SK-N-SH (cell line): ENCODE data around the gene PIK3CG.

Experiments
- CHD2 ChIP-seq: fragments of 150-350 bp; IDR thresholded peaks from 2 replicates; pipeline ENCODE4 v1.6.1; 2018; ENCODE audit warnings: low read length; ENCODE audit not compliant: partially characterized antibody
- EP300 ChIP-seq, 2 experiments: IDR thresholded peaks; 2 replicates each; pipeline versions ENCODE4 v1.4.0 to v1.6.1; 2012; ENCODE audit warnings: borderline replicate concordance in 1 of 2, low read depth in 1 of 2, low read length in 1 of 2
- FOXM1 ChIP-seq: IDR thresholded peaks from 2 replicates; pipeline ENCODE4 v1.4.0; 2012; ENCODE audit warnings: low read depth, mild to moderate bottlenecking
- GABPA ChIP-seq: IDR thresholded peaks from 2 replicates; pipeline ENCODE4 v1.4.0; 2012; ENCODE audit warnings: low read depth, mild to moderate bottlenecking
- JUND ChIP-seq: IDR thresholded peaks from 2 replicates; pipeline ENCODE4 v1.4.0; 2012
- MXI1 ChIP-seq: IDR thresholded peaks from 2 replicates; pipeline ENCODE4 v1.6.1; 2012; ENCODE audit warnings: mild to moderate bottlenecking, low read depth, low read length, improper control_type of control experiment
- POLR2AphosphoS5 ChIP-seq: IDR thresholded peaks from 2 replicates; pipeline ENCODE4 v1.6.1; 2012; ENCODE audit warnings: low read depth, low read length
- RFX5 ChIP-seq: IDR thresholded peaks from 2 replicates; pipeline ENCODE4 v1.6.1; 2012; ENCODE audit warnings: mild to moderate bottlenecking, improper control_type of control experiment, low read length
- RXRA ChIP-seq: IDR thresholded peaks from 2 replicates; pipeline ENCODE4 v1.4.0; 2012; ENCODE audit warnings: low read depth, mild to moderate bottlenecking, borderline replicate concordance
- SIN3A ChIP-seq: IDR thresholded peaks from 2 replicates; pipeline ENCODE4 v1.6.1; 2012; ENCODE audit warnings: low read depth, mild to moderate bottlenecking, low read length, moderate library complexity, borderline replicate concordance
- SMC3 ChIP-seq: IDR thresholded peaks from 2 replicates; pipeline ENCODE4 v1.6.1; 2012; ENCODE audit warnings: low read depth, low read length, improper control_type of control experiment
- TF ChIP-seq, protein P1 (sequence below): fragments of 200-600 bp; sonication (generic); IDR thresholded peaks from 2 replicates; pipeline ENCODE4 v1.6.1; 2017; ENCODE audit warnings: antibody characterized with exemption, mild to moderate bottlenecking, moderate library complexity
- TF ChIP-seq, protein P2 (sequence below): IDR thresholded peaks from 2 replicates; pipeline ENCODE4 v1.6.1; 2012; ENCODE audit warnings: mild to moderate bottlenecking, low read depth, low read length, moderate library complexity

DNA sequence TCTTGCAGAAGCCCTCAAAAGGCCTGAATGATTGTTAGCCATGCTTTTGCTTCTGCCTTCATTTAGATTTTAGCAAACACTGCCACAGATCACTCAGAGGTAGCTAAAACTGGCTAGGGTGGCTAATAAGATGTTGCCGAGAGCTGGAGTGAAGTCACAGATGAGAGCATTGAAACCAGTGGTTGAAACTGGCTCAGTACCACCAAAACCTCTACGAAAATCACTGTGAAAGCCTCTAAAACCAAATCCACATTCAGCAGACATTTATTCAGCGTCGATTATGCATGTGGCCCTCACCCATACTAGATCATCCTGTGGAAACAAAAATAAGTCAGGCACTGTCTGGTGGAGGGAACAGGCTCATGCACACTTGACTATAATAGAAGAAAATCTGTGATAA lies 50.8 kb downstream of the PIK3CG start:
- TF ChIP-seq SIN3A = no peak
- TF ChIP-seq, protein P1, sequence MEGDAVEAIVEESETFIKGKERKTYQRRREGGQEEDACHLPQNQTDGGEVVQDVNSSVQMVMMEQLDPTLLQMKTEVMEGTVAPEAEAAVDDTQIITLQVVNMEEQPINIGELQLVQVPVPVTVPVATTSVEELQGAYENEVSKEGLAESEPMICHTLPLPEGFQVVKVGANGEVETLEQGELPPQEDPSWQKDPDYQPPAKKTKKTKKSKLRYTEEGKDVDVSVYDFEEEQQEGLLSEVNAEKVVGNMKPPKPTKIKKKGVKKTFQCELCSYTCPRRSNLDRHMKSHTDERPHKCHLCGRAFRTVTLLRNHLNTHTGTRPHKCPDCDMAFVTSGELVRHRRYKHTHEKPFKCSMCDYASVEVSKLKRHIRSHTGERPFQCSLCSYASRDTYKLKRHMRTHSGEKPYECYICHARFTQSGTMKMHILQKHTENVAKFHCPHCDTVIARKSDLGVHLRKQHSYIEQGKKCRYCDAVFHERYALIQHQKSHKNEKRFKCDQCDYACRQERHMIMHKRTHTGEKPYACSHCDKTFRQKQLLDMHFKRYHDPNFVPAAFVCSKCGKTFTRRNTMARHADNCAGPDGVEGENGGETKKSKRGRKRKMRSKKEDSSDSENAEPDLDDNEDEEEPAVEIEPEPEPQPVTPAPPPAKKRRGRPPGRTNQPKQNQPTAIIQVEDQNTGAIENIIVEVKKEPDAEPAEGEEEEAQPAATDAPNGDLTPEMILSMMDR = no peak
- no peak for TF ChIP-seq JUND
- TF ChIP-seq MXI1 = no peak
- TF ChIP-seq, protein P2, sequence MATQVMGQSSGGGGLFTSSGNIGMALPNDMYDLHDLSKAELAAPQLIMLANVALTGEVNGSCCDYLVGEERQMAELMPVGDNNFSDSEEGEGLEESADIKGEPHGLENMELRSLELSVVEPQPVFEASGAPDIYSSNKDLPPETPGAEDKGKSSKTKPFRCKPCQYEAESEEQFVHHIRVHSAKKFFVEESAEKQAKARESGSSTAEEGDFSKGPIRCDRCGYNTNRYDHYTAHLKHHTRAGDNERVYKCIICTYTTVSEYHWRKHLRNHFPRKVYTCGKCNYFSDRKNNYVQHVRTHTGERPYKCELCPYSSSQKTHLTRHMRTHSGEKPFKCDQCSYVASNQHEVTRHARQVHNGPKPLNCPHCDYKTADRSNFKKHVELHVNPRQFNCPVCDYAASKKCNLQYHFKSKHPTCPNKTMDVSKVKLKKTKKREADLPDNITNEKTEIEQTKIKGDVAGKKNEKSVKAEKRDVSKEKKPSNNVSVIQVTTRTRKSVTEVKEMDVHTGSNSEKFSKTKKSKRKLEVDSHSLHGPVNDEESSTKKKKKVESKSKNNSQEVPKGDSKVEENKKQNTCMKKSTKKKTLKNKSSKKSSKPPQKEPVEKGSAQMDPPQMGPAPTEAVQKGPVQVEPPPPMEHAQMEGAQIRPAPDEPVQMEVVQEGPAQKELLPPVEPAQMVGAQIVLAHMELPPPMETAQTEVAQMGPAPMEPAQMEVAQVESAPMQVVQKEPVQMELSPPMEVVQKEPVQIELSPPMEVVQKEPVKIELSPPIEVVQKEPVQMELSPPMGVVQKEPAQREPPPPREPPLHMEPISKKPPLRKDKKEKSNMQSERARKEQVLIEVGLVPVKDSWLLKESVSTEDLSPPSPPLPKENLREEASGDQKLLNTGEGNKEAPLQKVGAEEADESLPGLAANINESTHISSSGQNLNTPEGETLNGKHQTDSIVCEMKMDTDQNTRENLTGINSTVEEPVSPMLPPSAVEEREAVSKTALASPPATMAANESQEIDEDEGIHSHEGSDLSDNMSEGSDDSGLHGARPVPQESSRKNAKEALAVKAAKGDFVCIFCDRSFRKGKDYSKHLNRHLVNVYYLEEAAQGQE = no peak
- no peak for TF ChIP-seq GABPA
- TF ChIP-seq RXRA = no peak
- no peak for TF ChIP-seq SMC3
- TF ChIP-seq CHD2 = no peak
- TF ChIP-seq FOXM1 = no peak
- no peak for TF ChIP-seq POLR2AphosphoS5
- no peak for TF ChIP-seq EP300 (IDR thresholded peaks at IDR 0.05; ENCODE audit: borderline replicate concordance in 1 of 2, low read depth in 1 of 2, low read length in 1 of 2)
- no peak for TF ChIP-seq RFX5
